GM10248 (cell line): ENCODE results near the gene SLFNL1.

Experiments used
- CTCF ChIA-PET: fragments of 300-600 bp; sonication (Branson Sonifier 250); formaldehyde crosslinking; extraction: SDS; loops from one replicate; lab custom pipeline; 2021; ENCODE audit warnings: antibody characterized with exemption; lab: Yijun Ruan, JAX
- POLR2A ChIA-PET: fragments of 350-650 bp; sonication (Branson Sonifier 250); formaldehyde crosslinking; extraction: SDS; loops from one replicate; lab custom pipeline; 2020; ENCODE audit warnings: antibody characterized with exemption; lab: Yijun Ruan, JAX
- DNase-seq: peaks from one replicate; pipeline ENCODE4 v3.0.0; 2012; ENCODE audit errors: extremely low spot score
- TF ChIP-seq, protein P1 (sequence below): IDR thresholded peaks from 2 replicates; pipeline ENCODE4 v1.5.1; 2012; ENCODE audit warnings: mild to moderate bottlenecking, low read depth; ENCODE audit errors: extremely low read depth, missing control alignments, control extremely low read depth

The SLFNL1 gene

DNA sequence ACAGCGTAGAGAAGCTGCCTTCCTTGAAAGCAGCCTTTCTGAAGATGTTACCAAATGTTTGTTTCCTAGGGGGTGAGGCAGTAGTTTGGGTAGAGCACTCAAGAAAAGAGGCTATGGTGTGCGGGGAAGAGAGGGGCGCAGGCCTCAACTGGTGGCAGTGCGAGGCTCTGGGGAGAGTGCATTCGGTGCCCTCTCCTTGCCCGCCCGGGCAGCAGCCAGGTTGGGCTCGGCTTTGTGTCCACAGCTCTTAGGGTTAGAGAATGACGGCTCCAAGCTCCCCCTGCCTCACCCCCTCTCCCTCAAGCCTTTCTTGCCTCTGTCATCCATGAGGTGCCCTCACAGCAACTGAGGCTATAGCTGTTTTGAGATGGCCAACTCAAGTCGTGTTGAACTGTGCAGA, 899 bp upstream of the SLFNL1 start:
- ChIA-PET POLR2A (no interaction called here), CTCF (interaction anchor here (1.5 to 3.9 kb wide), 2 partner anchors 16 to 18 kb away, joined by 3 to 11 read pairs; no protein-coding TSS in a partner anchor)
- TF ChIP-seq, protein P1, sequence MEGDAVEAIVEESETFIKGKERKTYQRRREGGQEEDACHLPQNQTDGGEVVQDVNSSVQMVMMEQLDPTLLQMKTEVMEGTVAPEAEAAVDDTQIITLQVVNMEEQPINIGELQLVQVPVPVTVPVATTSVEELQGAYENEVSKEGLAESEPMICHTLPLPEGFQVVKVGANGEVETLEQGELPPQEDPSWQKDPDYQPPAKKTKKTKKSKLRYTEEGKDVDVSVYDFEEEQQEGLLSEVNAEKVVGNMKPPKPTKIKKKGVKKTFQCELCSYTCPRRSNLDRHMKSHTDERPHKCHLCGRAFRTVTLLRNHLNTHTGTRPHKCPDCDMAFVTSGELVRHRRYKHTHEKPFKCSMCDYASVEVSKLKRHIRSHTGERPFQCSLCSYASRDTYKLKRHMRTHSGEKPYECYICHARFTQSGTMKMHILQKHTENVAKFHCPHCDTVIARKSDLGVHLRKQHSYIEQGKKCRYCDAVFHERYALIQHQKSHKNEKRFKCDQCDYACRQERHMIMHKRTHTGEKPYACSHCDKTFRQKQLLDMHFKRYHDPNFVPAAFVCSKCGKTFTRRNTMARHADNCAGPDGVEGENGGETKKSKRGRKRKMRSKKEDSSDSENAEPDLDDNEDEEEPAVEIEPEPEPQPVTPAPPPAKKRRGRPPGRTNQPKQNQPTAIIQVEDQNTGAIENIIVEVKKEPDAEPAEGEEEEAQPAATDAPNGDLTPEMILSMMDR = no peak
- DNase-seq = no peak

DNA sequence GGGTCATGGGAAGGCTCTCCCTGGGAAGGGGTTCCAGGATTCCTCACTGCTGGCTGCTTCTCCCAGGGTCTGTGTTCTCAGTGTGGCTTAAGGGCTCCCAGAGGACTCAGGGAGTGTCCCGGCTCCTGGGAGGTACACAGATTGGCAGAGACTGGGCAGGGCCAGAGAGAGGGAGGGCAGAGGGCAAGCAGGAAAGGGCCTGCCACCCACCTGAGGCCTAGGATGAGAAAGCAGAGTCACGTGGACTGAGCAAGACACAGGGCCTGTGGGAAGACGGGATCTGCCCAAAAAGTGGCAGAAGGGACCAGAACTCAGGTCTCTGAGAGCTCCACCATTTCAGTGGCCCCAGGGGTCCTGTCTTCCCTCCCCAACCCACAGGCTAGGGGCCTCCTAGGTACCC, 871 bp downstream of the SLFNL1 start:
- ChIA-PET CTCF (interaction anchor here (3.9 kb wide), 1 partner anchor 17 kb away, joined by 11 read pairs; no protein-coding TSS in a partner anchor), POLR2A (no interaction called here)
- TF ChIP-seq, protein P1 = no peak
- DNase-seq = no peak

DNA sequence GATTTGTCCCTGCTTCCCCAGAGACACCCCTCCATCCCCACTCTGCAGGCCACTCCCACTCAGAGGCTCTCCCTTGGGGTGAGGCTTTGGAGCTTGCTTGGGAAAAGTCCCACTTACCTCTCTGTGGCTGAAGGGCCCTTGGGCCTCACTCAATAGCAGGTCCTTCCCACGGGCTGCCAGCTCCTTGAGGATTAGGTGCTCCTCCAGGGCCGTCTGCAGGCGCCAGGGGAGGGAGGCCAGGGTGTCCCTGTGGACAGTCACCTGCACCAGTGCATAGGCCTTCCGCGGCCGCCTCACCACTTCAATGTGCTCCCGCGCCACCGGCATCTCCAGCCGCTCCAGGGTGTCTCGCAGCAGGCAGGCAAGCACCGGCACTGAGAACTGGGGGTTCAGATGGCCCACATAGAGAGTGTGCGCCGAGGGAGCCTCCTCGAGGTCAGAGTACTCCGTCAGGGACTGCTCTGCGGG, 1.4 kb downstream of the SLFNL1 start:
- ChIA-PET POLR2A (no interaction called here), CTCF (interaction anchor here (3.9 kb wide), 1 partner anchor 16 kb away, joined by 11 read pairs; no protein-coding TSS in a partner anchor)
- DNase-seq = no peak
- TF ChIP-seq, protein P1 = no peak

DNA sequence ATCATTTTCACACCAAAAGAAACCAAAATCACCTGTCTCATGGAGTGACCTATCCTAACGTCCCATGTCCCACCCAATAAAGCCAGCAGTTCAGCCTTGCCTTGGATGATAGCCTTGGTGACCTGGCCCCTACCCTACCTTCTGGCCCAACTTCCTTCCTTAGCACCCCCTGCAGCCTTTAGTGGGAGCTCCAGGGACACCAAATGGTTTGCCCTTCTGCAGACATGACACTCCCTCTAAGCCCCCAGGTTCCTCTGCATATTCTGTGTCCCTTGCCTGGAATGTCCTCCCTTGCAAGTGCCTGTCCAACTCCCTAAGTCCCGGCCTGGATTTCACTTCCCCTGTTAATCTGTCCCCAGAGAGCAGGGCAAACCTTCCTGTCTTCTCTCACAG, 2.2 kb downstream of the SLFNL1 start:
- no peak for DNase-seq
- ChIA-PET POLR2A (no interaction called here), CTCF (interaction anchor here (3.9 kb wide), 1 partner anchor 15 kb away, joined by 11 read pairs; no protein-coding TSS in a partner anchor)
- TF ChIP-seq, protein P1 = no peak

DNA sequence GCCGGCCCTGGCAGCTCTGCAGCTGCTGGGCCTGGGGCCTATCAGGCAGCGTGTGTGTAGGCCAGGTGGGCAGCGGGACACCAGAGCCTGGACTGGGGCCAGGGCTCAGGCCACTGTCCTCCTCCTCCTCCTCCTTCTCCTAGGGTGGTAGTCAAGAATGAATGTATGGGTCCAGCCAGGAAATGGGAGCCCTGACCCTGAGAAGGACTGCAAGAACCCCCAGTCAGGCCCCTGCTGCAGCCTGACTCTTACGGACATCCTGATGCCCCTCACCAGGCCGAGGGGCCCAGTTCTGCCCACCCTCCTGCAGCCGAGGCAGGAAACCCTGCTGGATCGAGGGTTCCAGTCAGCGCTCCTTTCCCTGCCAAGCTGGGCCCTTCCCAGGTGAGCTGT, 3.5 kb downstream of the SLFNL1 start:
- ChIA-PET POLR2A (no interaction called here), CTCF (no interaction called here)
- DNase-seq = no peak
- TF ChIP-seq, protein P1 = no peak

DNA sequence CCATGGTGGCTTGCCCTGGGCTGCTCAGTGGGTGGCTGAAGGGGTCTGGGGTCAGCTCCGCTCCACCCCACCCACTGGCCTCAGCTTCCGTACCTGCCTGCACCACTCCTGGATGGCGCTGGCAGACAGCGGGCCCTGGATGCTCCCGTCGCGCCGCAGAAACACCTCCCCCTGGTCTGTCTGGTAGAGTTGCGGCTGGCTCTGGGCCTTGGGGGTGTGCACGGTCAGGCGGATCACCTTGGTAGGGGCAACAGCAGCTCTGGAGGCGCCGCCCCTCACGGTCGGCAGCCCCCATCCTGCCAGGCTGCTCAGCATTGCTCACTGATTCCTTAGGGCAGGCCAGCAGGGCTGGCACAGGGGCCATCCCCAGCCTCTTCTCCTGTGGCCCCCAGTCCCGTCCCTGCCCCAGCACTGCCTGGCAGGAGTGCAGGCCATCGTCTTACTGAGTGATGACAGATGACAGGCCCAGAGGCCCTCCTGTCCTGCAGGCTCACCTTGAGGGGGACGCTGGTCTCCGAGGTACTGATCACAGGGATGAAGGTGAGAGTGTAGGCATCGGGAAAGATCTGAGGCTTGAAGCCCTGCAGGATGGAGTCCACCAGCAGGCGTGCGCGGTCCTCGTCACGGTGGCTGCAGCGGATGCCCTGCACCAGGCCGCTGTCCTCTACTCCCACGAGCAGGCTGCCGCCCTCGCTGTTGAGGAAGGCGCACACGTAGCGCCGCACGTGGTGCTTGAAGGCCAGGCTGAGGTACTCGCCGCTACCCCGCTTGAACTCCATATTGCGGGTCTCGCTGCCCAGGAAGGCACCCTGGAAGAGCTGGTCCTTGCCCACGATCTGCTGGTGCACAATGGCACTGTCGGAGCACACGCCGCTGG, 4.1 kb downstream of the SLFNL1 start:
- no peak for DNase-seq
- CTCF ChIA-PET = interaction anchor here (2.6 kb wide), 1 partner anchor 14 kb away, joined by 10 read pairs; no protein-coding TSS in a partner anchor
- POLR2A ChIA-PET = no interaction called here
- TF ChIP-seq, protein P1 = no peak
